ENCODE measurements around the gene MRGPRE.

Gene MRGPRE

DNA sequence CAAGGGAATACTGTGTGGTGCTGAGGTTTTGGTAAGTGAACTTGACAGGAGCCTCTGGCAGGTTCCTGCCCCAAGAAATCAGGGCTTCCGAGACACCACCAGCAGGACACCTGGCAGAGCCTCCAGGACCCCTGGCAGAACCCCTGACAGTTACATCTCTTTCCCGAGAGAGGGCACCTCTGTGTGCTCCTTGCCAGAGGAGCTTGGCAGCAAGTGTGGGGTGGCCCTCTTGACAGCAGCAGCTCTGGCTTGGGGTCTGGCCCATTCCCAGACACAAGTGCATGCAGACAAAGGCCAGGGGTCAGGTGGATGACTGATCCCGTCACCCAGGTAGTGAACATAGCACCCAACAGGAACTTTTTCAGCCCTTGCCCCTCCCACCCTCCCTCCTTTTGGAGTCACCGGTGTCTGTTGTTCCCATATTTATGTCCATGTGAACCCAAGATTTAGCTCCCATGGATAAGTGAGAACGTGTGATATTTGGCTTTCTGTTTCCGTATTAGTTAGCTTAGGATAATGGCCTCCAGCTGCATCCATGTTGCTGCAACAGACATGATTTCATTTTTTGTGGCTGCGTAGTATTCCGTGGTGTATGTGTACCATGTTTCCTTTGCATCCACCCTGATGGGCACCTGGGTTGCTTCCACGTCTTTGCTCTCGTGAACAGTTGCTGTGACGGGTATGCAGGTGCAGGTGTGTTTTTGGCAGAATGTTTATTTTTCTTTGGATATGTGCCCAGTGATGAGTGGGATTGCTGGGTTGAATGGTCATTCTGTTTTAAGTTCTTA, 45.9 kb downstream of the MRGPRE start:
- no peak overlapping the region for H3K4me3 ChIP-seq (ENCODE audit: low read depth, low read length)
- DNase-seq (ENCODE audit: low read depth), result no peak

DNA sequence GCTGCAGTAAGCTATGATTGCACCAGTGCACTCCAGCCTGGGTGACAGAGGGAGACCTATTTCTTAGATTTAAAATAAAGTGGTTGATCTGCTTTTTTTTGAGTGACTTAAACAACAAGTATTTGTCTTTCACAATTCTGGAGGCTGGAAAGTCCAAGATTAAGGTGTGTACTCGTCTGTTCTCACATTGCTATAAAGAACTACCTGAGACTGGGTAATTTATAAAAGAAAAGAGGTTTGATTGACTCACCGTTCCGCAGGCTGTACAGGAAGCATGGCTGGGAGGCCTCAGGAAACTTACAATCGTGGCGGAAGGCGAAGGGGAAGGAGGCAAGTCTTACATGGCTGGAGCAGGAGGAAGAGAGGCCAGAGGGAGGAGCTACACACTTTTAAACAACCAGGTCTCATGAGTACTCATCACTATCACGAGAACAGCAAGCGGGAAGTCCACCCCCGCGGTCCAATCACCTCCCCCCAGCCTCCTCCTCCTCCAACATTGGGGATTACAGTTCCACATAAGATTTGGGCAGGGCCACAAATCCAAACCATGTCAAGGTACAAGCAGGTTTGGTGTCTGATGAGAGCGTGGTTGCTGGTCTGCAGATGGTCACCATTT, 47.4 kb downstream of the MRGPRE start:
- DNase-seq (ENCODE audit: low read depth), result no peak
- H3K4me3 ChIP-seq (ENCODE audit: low read depth, low read length), result no peak overlapping the region

- H3K4me3 ChIP-seq (ENCODE audit: low read depth, low read length), result no peak overlapping the region
- no peak for DNase-seq (ENCODE audit: low read depth)
These were observed 48.7 kb downstream of the MRGPRE start for GRCh38 chr11:3183523-3183922.

DNA sequence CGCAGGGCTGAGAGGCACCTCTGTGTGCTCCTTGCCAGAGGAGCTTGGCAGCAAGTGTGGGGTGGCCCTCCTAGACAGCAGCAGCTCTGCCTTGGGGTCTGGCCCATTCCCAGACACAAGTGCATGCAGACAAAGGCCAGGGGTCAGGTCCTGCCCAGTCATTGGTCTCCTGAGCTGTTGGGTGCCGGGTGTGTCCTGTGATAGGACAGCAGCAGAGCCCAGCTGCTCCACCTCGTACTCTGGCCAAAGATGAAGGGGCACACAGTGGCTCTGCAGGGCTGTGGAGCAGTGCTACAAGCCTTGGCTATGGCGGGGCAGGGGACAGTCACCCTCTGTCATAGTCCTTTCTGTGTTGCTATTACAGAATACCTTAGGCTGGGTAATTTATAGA, 49.8 kb downstream of the MRGPRE start:
- H3K4me3 ChIP-seq (ENCODE audit: low read depth, low read length), result no peak overlapping the region
- DNase-seq (ENCODE audit: low read depth), result no peak

GRCh38 chr11:3181725-3182461, 50.3 kb downstream of the MRGPRE start:
- H3K4me3 ChIP-seq (ENCODE audit: low read depth, low read length), result no peak overlapping the region
- no peak for DNase-seq (ENCODE audit: low read depth)

GRCh38 chr11:3180869-3181268, 51.3 kb downstream of the MRGPRE start:
- H3K4me3 ChIP-seq (ENCODE audit: low read depth, low read length), result no peak overlapping the region
- DNase-seq (ENCODE audit: low read depth), result no peak

DNA sequence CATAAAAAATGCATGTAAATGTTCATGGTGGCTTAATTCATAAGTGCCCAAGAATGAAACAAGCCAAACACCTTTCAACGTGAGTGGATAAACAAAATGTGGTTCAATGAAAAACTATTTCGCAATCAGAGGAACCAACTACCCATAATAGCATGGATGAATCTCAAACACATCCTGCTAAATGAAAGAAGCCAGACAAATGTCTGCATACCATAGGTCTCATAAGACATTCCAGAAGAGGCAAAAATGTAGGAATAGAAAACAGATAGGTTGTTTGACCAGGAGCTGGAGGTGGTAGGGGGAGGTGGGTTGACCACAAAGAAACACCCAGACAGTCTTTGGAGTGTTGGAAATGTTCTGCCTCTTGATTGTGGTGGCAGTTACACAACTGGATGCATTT, 53.9 kb downstream of the MRGPRE start:
- H3K4me3 ChIP-seq (ENCODE audit: low read depth, low read length), result no peak overlapping the region
- DNase-seq (ENCODE audit: low read depth), result no peak

DNA sequence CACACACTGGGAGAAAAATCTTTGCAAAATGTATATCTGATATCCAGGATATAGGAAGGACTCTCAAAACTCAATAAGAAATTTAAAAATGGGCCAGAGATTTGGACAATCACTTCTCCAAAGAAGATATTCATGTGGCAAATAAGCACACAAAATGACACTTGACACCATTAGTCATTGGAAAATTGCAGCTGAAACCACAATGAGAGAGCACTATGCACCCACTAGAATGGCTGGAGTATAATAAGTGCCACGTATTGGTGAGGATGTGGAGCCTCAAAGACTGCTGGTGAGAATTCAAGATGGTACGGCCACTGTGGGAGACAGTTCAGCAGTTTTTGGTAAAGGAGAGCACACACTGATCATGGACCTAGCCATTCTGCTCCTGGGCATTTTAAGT, 54.3 kb downstream of the MRGPRE start:
- no peak for DNase-seq (ENCODE audit: low read depth)
- H3K4me3 ChIP-seq (ENCODE audit: low read depth, low read length), result no peak overlapping the region
